Fibroblast of peridontal ligament (primary cell): ENCODE data around the gene RSAD1.
"Not testable (repeated sequence)": the region's sequence is repeated elsewhere in the genome, so short reads cannot be mapped to it uniquely, and the experiment has no call there.

ENCODE experiments used
- DNase-seq: peaks from one replicate; pipeline ENCODE4 v3.0.0-alpha.2; 2010; ENCODE audit errors: extremely low read depth

Gene RSAD1

DNA sequence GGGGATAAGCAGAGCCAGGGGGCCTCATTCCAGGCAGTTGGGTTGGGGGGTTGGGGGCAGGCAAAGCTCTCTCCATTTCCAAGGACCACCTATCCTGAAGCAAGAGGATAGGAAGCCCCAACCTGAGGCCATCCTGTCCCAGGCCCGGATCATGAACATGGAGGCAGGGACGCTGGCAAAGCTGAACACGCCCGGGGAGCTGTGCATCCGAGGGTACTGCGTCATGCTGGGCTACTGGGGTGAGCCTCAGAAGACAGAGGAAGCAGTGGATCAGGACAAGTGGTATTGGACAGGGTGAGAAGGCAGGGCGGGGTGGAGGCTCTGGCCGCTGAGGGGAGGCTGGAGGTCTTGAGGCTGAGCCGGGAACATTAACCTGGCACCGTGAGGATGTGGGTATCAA, 6.4 kb upstream of the RSAD1 start:
- DNase-seq: no peak

DNA sequence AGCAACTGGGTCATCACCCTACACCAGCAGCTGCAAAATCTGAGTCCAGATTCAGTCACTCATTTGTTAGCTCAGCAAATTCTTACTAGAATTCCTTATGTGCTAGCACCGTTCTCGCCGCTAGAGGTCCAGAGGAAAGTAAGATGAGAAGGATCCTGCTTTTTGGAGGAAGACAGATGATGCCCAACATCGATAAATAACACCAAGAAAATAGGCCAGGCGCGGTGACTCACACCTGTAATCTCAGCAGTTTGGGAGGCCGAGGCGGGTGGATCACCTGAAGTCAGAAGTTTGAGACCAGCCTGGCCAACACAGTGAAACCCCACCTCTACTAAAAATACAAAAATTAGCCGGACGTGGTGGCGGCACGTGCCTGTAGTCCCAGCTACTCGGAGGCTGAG, 5.9 kb upstream of the RSAD1 start:
- DNase-seq: not testable (repeated sequence)

DNA sequence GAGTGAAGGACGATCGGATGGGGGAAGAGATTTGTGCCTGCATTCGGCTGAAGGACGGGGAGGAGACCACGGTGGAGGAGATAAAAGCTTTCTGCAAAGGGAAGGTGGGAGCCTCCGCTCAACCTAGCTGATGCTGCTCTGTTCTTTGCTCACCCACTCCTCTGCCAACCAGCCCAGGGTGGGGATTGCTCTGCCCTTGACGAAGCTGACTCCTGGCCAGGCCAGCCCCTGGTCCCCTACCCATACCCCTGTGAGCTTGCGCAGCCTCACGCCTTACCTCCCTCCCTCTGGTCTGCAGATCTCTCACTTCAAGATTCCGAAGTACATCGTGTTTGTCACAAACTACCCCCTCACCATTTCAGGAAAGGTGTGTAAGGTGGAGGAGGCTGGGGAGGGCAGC, 4.8 kb upstream of the RSAD1 start:
- no peak for DNase-seq

DNA sequence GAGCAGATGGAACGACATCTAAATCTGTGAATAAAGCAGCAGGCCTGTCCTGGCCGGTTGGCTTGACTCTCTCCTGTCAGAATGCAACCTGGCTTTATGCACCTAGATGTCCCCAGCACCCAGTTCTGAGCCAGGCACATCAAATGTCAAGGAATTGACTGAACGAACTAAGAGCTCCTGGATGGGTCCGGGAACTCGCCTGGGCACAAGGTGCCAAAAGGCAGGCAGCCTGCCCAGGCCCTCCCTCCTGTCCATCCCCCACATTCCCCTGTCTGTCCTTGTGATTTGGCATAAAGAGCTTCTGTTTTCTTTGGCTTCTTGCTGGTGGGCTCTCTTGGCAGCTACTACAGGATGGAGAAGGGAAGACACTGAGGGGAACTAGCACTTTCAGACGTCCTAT, 4.1 kb upstream of the RSAD1 start:
- no peak for DNase-seq

DNA sequence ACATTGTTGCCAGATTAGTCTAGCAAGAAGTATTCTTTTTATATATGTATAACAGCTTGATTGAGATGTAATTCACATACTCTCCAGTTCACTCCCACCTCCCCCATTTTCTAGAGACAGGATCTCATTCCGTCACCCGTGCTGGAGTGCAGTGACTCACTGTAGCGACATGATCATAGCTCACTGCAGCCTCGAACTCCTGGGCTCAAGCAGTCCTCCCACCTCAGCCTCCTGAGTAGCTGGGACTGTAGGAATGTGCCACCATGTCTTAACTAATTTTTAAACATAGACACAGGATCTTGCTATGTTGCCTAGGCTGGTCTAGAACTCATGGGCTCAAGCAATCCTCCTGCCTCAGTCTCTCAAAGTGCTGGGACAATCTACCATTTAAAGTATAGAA, 3.3 kb upstream of the RSAD1 start:
- DNase-seq: no peak

DNA sequence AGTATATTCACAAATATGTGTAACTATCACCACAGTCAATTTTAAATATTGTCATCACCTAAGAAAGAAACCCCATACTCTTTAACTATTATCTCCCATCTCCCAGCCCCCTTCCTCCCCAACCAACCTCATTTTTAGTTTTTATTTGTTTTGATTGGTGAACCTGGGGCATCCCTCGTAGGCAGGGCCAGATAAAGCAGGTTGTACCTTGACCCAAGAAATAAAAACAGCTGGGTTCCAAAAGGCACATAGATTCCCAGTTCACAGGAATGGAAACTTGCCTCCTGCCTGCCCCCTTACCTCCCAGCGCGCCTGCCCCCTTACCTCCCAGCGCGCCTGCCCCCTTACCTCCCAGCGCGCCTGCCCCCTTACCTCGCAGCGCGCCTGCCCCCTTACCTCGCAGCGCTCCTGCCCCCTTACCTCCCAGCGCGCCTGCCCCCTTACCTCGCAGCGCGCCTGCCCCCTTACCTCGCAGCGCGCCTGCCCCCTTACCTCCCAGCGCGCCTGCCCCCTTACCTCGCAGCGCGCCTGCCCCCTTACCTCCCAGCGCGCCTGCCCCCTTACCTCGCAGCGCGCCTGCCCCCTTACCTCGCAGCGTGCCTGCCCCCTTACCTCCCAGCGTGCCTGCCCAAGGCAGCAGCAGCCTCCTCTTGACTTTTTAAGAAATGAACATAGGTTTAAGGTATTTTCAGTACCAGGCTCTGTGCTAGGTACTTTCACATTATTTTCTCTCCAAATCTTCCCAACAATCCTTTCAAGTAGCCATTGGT, 2.7 kb upstream of the RSAD1 start:
- not testable (repeated sequence) for DNase-seq

DNA sequence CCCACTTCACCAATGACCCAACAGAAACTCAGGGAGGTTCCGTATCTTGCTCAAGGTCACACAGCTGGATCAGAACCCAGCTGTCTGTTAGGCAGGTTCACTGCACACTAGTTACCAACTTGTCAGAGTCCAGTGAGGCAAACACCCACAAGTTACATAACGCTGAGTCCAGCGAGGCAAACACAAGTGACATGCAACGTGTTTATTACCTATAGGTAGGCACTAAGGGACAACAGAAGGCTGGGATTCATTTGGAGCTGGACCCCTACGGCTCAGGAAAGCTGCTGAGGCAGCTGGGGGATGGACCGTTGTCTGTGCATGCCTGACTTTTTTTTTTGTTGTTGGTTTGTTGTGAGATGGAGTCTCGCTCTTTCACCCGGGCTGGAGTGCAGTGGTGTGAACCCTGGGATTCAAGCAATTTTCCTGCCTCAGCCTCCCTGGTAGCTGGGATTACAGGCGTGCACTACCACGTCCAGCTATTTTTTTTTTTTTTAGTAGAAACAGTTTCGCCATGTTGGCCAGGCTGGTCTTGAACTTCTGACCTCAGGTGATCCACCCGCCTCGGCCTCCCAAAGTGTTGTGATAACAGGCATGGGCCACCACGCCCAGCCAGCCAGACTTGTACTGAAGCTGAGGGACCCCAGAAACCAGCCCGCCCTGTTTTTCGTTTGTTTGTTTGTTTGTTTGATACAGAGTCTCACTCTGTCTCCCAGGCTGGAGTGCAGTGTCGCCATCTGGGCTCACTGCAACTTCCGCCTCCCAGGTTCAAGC, 1.9 kb upstream of the RSAD1 start:
- DNase-seq: no peak

DNA sequence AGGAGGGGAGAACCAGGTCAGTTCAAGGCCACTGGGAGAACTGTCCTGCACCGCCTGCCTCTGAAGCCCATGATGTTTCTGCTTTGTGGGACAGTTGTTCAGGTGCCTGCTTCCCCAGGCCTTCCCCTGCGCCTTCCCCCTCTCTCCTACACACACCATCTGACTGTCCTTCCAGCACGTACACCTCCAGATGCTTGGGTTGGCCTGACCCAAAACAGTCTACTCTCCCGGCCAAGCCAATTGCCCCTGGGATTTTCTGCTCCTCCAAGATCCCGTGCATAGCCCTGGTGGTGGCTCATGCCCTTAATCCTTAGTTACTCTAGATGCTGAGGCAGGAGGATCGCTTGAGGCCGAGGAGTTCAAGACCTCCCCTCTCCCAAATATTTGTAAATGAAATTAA, 684 bp upstream of the RSAD1 start:
- DNase-seq: no peak

DNA sequence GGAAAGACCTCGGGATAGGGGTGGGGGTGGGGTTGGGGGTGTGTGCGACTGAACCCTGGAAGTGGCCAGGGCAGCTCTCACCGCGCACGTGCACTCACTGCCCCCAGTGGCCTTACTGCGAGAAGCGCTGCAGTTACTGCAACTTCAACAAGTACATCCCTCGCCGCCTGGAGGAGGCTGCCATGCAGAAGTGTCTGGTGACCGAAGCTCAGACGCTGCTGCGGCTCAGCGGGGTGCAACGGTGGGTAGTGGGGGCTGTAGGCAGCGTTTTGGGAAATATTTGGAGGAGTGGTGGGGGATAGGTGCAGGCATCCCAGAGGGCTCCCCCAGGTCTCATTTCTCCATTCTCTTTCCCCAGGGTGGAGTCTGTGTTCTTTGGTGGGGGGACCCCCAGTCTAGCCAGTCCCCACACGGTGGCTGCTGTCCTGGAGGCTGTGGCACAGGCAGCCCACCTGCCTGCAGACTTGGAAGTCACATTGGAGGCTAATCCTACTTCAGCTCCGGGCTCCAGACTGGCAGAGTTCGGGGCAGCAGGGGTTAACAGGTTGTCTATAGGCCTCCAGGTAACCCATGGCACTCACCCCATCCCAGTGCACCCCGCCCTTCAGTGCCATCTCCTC, 972 bp downstream of the RSAD1 start:
- DNase-seq: peak; percentile 71

DNA sequence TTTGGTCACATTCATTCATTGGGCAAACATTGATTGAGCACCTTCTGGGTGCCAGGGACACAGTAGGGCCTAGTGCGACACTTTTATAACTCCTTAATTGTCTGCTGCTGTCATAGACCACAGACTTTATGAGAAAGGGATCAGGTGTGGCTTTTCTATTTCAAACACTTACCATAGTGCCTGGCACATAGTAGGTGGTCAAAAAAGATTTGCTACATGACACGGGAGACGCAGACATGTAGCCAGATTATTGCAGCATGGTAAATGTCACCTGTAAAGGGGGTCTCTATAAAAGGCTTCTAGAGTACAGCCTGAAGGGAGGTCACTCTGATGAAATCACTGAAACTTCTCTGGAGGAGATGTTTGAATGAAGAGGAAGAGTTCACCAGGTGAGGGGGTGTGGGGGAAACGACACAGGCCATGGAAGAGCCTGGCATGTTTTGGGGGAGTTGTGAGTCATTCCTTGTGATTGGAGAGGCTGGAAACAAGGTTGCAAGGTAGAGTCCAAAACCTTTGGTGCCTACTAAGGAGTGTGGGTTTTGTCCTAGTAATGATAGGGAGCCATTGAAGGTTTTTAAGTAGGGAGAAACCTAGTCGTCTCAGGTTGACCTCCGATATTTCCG, 1.6 kb downstream of the RSAD1 start:
- DNase-seq: no peak

DNA sequence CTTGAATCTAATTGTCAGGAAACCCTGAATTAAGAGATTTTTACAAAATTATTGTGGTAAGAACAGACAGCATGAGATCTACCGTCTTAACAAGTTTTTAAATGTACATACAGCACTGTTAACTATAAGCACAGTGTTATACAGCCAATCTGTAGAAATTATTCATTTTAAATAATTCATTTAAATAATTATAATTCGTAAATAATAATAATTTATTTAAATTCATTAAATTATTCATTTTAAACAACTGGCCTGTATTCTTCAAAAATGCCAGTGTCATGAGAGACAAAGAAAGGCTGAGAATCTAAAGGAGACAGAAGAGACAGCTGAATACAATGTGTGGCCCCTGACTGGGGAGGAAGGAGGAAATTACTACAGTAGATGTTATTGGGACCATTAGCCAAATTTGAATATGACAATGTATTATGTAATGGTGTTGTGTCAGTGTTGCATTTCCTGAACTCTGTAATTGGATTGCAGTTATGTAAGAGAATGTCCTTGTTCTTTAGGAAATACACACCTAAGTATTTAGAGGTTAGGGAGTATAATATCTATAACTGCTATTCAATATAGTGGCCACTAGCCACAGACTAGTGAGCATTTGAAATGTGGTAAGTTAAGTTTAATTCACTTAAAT, 2.3 kb downstream of the RSAD1 start:
- DNase-seq: no peak

DNA sequence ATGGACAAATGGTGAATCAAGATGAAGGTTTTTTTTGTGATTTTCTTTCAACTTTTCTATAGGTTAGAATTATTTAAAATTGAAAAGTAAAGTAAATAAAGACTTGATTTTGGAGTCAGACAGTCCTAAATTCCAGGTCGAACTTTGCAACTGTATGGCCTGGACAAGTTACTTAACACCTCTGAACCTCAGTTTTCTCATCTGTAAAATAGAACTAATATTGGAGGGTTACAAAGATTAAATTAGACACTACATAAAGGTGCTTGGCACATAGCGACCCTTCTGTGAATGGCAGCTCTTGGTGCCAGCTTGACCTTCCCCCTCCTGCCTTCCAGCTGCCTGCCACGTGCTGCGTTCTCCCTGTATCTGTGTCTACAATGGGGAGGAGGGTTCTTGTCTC, 3.0 kb downstream of the RSAD1 start:
- DNase-seq: no peak

DNA sequence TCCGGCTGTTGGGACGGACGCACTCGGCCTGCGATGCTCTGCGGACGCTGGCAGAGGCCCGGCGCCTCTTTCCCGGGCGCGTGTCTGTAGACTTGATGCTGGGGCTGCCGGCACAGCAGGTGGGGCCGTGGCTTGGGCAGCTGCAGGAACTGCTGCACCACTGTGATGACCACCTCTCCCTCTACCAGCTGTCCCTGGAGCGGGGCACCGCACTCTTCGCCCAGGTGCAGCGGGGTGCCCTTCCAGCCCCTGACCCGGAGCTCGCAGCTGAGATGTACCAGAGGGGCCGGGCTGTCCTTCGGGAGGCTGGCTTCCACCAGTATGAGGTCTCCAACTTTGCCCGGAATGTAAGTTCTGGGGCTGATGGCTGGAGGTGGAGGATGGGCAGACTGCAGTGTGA, 3.5 kb downstream of the RSAD1 start:
- no peak for DNase-seq

DNA sequence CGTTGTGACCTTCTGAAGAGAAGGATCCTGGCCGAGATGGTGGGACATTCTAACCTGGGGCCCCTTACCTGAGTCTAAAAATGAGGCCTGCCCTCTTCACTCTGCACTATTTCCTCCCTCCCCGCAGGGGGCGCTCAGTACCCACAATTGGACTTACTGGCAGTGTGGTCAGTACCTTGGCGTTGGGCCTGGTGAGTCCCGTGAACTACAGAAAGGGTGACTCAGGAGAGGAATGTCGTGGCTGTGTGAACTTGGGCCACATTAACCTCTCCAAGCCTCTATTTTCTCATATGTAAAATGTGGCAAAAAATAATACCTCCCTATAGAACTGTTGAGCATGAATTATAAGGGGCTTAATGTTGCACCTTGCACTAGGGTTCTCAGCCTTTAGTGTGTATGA, 3.9 kb downstream of the RSAD1 start:
- peak; percentile 98 for DNase-seq

DNA sequence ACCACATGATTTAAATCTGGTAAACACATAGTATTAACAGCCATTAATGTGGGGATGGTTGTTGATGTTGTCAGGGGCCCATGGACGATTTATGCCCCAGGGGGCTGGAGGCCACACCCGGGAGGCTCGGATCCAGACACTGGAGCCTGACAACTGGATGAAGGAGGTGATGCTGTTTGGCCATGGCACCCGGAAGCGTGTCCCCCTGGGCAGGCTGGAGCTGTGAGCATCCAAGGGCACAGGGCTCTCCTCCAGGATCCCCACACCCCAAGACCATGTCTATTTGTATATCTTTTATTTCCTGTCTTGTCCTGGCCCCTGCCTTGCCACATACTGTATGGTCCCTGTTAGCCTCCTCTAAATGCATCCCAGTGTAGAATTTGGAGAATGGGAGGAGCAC, 4.6 kb downstream of the RSAD1 start:
- no peak for DNase-seq

DNA sequence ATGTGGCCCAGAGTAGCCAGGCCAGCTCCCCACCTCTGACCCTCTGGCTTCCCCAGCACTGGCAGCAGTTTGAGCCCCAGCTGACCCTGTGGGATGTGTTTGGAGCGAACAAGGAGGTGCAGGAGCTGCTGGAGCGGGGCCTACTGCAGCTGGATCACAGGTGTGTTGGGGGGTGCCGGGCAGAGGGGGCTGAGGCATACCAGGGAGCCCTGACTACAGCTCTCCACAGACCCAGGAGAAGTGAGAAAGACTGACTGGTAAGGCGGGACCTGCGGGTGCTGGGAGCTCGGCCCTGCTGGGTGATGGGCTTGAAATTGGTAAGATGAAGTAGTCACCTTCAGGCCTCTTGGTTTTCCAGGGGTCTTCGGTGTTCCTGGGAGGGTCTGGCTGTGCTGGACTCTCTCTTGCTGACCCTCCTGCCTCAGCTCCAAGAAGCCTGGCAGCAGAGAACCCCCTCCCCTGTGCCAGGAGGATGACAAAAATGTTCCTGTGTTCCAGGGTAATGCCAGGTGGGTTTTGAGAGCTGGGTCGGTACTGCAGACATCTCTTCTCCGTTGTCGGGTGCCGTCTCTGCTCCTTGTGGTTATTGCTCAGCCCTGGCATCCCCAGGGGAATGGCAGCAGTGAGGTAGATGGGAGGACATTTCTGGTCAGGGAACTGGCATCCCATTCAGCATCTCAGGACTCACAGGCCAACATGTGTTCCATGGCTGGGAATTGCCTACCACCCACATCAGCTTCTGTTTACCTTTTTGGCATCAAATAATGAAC, 5.9 kb downstream of the RSAD1 start:
- no peak for DNase-seq

DNA sequence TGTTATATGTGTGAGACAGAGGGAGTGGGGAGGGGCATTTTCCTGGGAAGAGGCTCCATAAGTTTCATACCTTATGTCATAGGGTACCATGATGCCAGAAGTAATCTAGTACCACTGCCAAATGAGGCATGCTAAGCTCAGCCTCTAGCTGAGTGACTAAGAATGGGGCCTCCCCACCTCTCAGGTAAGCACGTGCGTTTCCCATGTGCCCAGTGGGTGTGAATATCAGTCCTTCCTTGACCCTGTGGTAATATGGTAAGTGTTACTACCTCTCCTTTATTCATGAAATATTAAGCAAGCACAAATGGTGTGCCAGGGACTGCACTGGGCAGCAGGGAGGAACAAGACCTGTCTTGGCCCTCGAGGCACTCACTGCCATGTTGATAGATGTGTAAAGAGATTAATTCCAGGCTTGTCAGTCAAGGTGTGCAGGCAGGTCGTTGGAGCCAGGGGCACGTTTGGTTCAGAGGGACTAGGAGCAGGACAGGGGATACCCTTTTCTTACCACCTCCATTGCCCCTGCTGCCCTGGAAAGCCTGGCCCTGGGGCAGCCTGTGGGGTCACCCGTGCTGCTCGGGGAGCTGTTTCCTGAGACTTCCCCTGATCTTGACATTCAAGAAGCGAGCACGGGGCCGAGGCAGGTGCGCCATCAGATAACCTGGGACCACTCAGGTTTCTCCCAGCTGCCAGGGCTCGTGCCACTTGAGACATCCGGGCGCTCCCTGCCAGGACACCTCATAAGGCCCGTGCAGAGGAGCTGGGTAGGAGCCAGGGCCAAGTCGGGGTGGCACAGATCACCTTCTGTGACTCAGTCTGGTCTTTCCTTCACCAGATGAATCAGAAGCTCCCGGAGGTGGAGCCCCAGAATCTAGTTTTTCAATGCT, 8.8 kb downstream of the RSAD1 start:
- DNase-seq: no peak

DNA sequence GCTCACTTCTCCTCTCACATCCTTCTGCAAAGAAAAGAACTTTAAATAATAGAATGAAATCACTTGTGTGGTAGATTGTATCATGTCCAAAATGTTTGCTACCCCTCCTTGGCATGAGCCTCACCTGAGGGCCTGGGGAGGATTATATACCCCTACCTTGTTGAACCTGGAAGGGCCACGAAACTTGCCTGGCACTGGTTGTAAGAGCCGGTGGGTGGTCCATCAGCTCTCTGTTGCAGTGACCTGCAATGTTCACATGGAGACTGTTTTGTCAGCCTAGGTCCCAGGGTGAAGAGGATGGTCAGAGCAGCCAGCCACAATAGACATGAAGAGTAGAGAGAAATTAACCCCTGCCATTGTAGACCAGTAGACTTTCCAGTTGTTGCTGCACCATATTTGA, 10.2 kb downstream of the RSAD1 start:
- no peak for DNase-seq

DNA sequence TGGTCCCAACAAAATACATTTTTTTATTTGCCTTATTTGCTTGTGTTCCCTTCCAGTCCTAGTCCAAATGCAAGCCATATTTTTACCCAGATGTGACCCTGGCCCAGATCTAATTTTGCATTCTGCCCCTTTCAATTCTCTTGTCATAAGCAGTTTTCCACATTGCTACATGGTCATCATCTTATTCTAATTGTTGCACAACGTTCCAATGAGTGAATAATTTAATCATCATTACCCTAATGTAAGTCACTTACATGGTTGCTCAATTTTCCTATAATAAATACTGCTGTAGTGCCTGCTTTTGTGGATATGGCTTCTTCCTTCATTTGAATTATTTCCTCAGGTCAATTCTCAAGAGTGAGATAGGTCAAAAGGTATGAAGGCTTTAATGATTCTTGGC, 12.8 kb downstream of the RSAD1 start:
- DNase-seq: no peak

DNA sequence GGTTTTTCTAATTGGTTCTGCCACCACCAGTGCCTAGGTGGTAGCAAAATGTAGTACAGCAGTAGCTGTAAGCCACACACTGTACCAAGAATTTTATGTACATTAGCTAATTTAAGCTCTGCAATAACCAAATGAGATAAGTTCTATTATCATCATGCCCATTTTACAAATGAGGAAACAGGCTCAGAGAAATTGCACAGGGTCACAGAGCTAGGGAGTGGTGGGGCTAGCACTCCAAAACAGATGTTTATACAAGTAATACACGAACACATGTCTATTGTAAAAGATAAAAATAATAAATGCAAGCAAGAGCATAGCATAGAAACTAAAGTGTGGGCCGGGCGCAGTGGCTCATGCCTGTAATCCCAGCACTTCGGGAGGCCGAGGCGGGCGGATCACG, 13.6 kb downstream of the RSAD1 start:
- no peak for DNase-seq
